Measurements from ENCODE around the gene APOBEC3H. TPM values are rescaled to one million over a fixed set of nuclear protein-coding genes. Genes with fewer than 3 reads are reported as not detected.

Gene APOBEC3H
- total and polyA plus RNA-seq, 3 experiments from 2014 or later = 10.8 to 11.7 (median 11.0) TPM

- no peak for DNase-seq
- Histone ChIP-seq H3K27me3 (ENCODE audit: insufficient read depth, low read length, poor library complexity, severe bottlenecking) (no peaks in the 10 kb centered on the region), H3K36me3 (ENCODE audit: insufficient read depth, low read length) (peaks cover 27% of the 10 kb centered on the region), H3K4me3 (ENCODE audit: low read length) (no peak overlapping the region), H3K27ac (ENCODE audit: low read depth, low read length) (no peak overlapping the region), H3K4me1 (ENCODE audit: insufficient read depth, low read length) (peaks cover 63% of the 10 kb centered on the region), H3K9me3 (ENCODE audit: low read length) (no peaks in the 10 kb centered on the region)
- Mint-ChIP-seq H3K27me3 (no peaks in the 10 kb centered on the region), H3K4me1 (peaks cover 80 to 90% (median 81%) of the 10 kb centered on the region in 3 donors), H3K4me3 (no peak overlapping the region), H3K9me3 (no peaks in the 10 kb centered on the region), H3K36me3 (peaks cover 16 to 69% (median 21%) of the 10 kb centered on the region in 3 donors), H3K27ac (peak overlapping the region in 6 of 8 donors; percentile 70 to 99 (median 86))
- ChIA-PET CTCF (no interaction called here), POLR2A (interaction anchor here (0.7 kb wide), 1 partner anchor 10 kb away, joined by 3 read pairs; no protein-coding TSS in a partner anchor)
Measured at GRCh38 chr22:39084666-39085065, 12.4 kb upstream of the APOBEC3H start.

- DNase-seq = no peak
- peaks cover 5% of the 10 kb centered on the region for H3K36me3 ChIP-seq (ENCODE audit: insufficient read depth, low read length)
- ChIA-PET CTCF (no interaction called here), POLR2A (interaction anchor here (0.6 kb wide), 1 partner anchor 67 kb away, joined by 3 read pairs; no protein-coding TSS in a partner anchor)
- no peaks in the 10 kb centered on the region for H3K9me3 ChIP-seq (ENCODE audit: low read length)
- peaks cover 63% of the 10 kb centered on the region for H3K4me1 ChIP-seq (ENCODE audit: insufficient read depth, low read length)
- Mint-ChIP-seq H3K9me3 (no peaks in the 10 kb centered on the region), H3K27me3 (peaks cover 0 to 4% of the 10 kb centered on the region in 2 donors), H3K36me3 (peaks cover 4 to 46% (median 5%) of the 10 kb centered on the region in 3 donors), H3K4me1 (peaks cover 81 to 92% (median 83%) of the 10 kb centered on the region in 3 donors), H3K4me3 (peak overlapping the region in 3 of 7 donors; percentile 44 to 70 (median 66)), H3K27ac (peak overlapping the region; percentile 82 to 100 (median 96))
- no peak overlapping the region for H3K4me3 ChIP-seq (ENCODE audit: low read length)
- H3K27me3 ChIP-seq (ENCODE audit: insufficient read depth, low read length, poor library complexity, severe bottlenecking) = no peaks in the 10 kb centered on the region
- no peak overlapping the region for H3K27ac ChIP-seq (ENCODE audit: low read depth, low read length)
Measured at GRCh38 chr22:39087098-39087497, 9.9 kb upstream of the APOBEC3H start.

- H3K4me3 Mint-ChIP-seq = peak overlapping the region; percentile 8 to 74 (median 47)
- H3K27ac ChIP-seq (ENCODE audit: low read depth, low read length) = peak overlapping the region; percentile 34
- H3K9me3 Mint-ChIP-seq = no peaks in the 10 kb centered on the region
- H3K36me3 ChIP-seq (ENCODE audit: insufficient read depth, low read length) = peaks cover 5% of the 10 kb centered on the region
- DNase-seq = no peak
- peak overlapping the region; percentile 92 to 100 (median 100) for H3K27ac Mint-ChIP-seq
- ChIA-PET CTCF (interaction anchor here (1.3 to 1.4 kb wide), 2 partner anchors 26 to 27 kb away, joined by 4 to 5 read pairs; no protein-coding TSS in a partner anchor), POLR2A (no interaction called here)
- H3K4me3 ChIP-seq (ENCODE audit: low read length) = no peak overlapping the region
- H3K4me1 Mint-ChIP-seq = peaks cover 81 to 92% (median 83%) of the 10 kb centered on the region in 3 donors
- H3K9me3 ChIP-seq (ENCODE audit: low read length) = no peaks in the 10 kb centered on the region
- H3K27me3 Mint-ChIP-seq = peaks cover 0 to 4% of the 10 kb centered on the region in 2 donors
- peaks cover 65% of the 10 kb centered on the region for H3K4me1 ChIP-seq (ENCODE audit: insufficient read depth, low read length)
- no peaks in the 10 kb centered on the region for H3K27me3 ChIP-seq (ENCODE audit: insufficient read depth, low read length, poor library complexity, severe bottlenecking)
- H3K36me3 Mint-ChIP-seq = peaks cover 0 to 36% (median 5%) of the 10 kb centered on the region in 3 donors
Measured at GRCh38 chr22:39087881-39088684, 9.0 kb upstream of the APOBEC3H start.

DNA sequence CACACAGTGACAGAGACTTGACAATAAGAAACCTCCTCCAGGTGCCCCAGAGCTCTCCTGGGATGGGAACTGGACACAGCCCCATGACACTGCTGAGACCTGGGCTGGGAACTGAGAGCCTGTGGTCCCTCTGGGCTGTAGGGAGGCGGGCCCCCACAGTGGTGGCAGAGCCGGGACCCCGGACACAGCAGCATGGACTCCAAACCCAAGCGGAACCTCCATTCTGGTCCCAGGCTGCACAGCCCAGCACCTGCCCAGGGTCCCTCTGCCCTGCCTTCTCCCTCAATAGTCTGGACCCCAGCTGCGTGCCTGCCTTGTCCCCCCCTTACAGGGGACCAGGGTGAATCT lies 8.4 kb upstream of the APOBEC3H start:
- DNase-seq = no peak
- peaks cover 5% of the 10 kb centered on the region for H3K36me3 ChIP-seq (ENCODE audit: insufficient read depth, low read length)
- H3K27ac ChIP-seq (ENCODE audit: low read depth, low read length) = peak overlapping the region; percentile 34
- peaks cover 62% of the 10 kb centered on the region for H3K4me1 ChIP-seq (ENCODE audit: insufficient read depth, low read length)
- POLR2A ChIA-PET = no interaction called here
- no peaks in the 10 kb centered on the region for H3K9me3 Mint-ChIP-seq
- peak overlapping the region; percentile 3 to 87 (median 35) for H3K4me3 Mint-ChIP-seq
- H3K36me3 Mint-ChIP-seq = peaks cover 0 to 31% (median 5%) of the 10 kb centered on the region in 3 donors
- peak overlapping the region; percentile 92 to 100 (median 100) for H3K27ac Mint-ChIP-seq
- H3K9me3 ChIP-seq (ENCODE audit: low read length) = no peaks in the 10 kb centered on the region
- CTCF ChIA-PET = interaction anchor here (1.3 to 1.4 kb wide), 2 partner anchors 26 to 27 kb away, joined by 4 to 5 read pairs; no protein-coding TSS in a partner anchor
- H3K27me3 Mint-ChIP-seq = peaks cover 0 to 4% of the 10 kb centered on the region in 2 donors
- peaks cover 78 to 92% (median 79%) of the 10 kb centered on the region in 3 donors for H3K4me1 Mint-ChIP-seq
- H3K27me3 ChIP-seq (ENCODE audit: insufficient read depth, low read length, poor library complexity, severe bottlenecking) = no peaks in the 10 kb centered on the region
- no peak overlapping the region for H3K4me3 ChIP-seq (ENCODE audit: low read length)

- H3K4me1 ChIP-seq (ENCODE audit: insufficient read depth, low read length) = peaks cover 72% of the 10 kb centered on the region
- Mint-ChIP-seq H3K4me3 (peak overlapping the region; percentile 75 to 91 (median 84)), H3K9me3 (no peaks in the 10 kb centered on the region), H3K27ac (peak overlapping the region; percentile 92 to 100 (median 100)), H3K36me3 (peaks cover 0 to 24% (median 4%) of the 10 kb centered on the region in 3 donors), H3K4me1 (peaks cover 82 to 97% (median 84%) of the 10 kb centered on the region in 3 donors), H3K27me3 (peaks cover 0 to 4% of the 10 kb centered on the region in 2 donors)
- peaks cover 5% of the 10 kb centered on the region for H3K36me3 ChIP-seq (ENCODE audit: insufficient read depth, low read length)
- DNase-seq = no peak
- peak overlapping the region; percentile 85 for H3K27ac ChIP-seq (ENCODE audit: low read depth, low read length)
- no peaks in the 10 kb centered on the region for H3K9me3 ChIP-seq (ENCODE audit: low read length)
- ChIA-PET POLR2A (interaction anchor here (0.7 to 1.0 kb wide), 3 partner anchors 10 to 229 kb away, joined by 3 to 6 read pairs (median 4); partner anchors contain the start of gene APOBEC3C), CTCF (interaction anchor here (1.3 to 1.6 kb wide), 3 partner anchors 11 to 68 kb away, joined by 3 to 4 read pairs (median 3); no protein-coding TSS in a partner anchor)
- peak overlapping the region; percentile 55 for H3K4me3 ChIP-seq (ENCODE audit: low read length)
- H3K27me3 ChIP-seq (ENCODE audit: insufficient read depth, low read length, poor library complexity, severe bottlenecking) = no peaks in the 10 kb centered on the region
Measured at GRCh38 chr22:39089928-39090327, 7.1 kb upstream of the APOBEC3H start.

DNA sequence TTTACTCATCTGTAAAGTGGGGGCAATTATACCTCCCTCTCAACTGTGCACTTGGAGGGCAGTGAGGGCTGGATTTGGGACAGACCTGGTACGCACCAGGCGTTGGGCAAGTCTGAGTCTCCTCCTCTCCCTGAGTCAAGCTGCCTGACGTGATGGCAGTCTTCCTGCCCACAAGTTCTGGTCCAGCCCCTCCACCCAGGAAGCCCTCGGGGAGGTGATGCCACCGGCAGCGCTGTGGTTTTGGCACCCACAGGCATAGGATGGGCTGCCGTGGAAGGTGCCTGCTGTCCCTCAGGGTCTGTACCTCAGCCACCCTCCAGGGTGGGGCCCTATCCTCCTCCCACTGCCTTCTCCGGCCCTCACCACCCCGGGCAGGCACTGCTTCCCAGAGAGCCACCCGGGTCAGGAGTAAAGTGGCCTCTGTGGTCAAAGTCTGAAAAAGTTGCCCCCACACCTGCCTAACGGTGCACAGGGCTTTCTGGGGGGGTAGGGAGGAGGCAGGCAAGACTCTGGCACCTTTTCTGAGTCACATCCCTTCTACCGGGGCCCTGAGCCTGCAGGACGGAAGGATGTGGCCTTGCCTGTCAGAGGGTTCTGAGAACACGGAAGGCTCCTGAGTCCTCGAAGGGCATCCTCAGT lies 6.5 kb upstream of the APOBEC3H start:
- ChIA-PET CTCF (interaction anchor here (0.9 to 1.6 kb wide), 3 partner anchors 10 to 68 kb away, joined by 3 read pairs; no protein-coding TSS in a partner anchor), POLR2A (interaction anchor here (0.6 to 1.0 kb wide), 6 partner anchors 11 to 229 kb away, joined by 3 to 6 read pairs (median 3); partner anchors contain the start of genes APOBEC3C, CBX7 and RPL3)
- Histone ChIP-seq H3K4me1 (ENCODE audit: insufficient read depth, low read length) (peaks cover 78% of the 10 kb centered on the region), H3K27ac (ENCODE audit: low read depth, low read length) (peak overlapping the region; percentile 85), H3K9me3 (ENCODE audit: low read length) (no peaks in the 10 kb centered on the region), H3K36me3 (ENCODE audit: insufficient read depth, low read length) (peaks cover 5% of the 10 kb centered on the region), H3K27me3 (ENCODE audit: insufficient read depth, low read length, poor library complexity, severe bottlenecking) (no peaks in the 10 kb centered on the region), H3K4me3 (ENCODE audit: low read length) (peak overlapping the region; percentile 55)
- H3K4me3 Mint-ChIP-seq = peak overlapping the region; percentile 75 to 91 (median 84)
- H3K9me3 Mint-ChIP-seq = no peaks in the 10 kb centered on the region
- H3K4me1 Mint-ChIP-seq = peaks cover 83 to 97% (median 89%) of the 10 kb centered on the region in 3 donors
- peaks cover 0 to 19% (median 3%) of the 10 kb centered on the region in 3 donors for H3K36me3 Mint-ChIP-seq
- peak overlapping the region; percentile 92 to 100 (median 100) for H3K27ac Mint-ChIP-seq
- H3K27me3 Mint-ChIP-seq = peaks cover 0 to 4% of the 10 kb centered on the region in 2 donors
- DNase-seq = peak; percentile 85 to 97 (median 87)

- Mint-ChIP-seq H3K4me3 (peak overlapping the region; percentile 75 to 91 (median 84)), H3K27ac (peak overlapping the region; percentile 92 to 100 (median 100)), H3K27me3 (peaks cover 0 to 4% of the 10 kb centered on the region in 2 donors), H3K9me3 (no peaks in the 10 kb centered on the region), H3K36me3 (peaks cover 0 to 13% (median 3%) of the 10 kb centered on the region in 3 donors), H3K4me1 (peaks cover 86 to 97% (median 93%) of the 10 kb centered on the region in 3 donors)
- DNase-seq = peak in 1 of 5 donors; percentile 43
- Histone ChIP-seq H3K4me3 (ENCODE audit: low read length) (peak overlapping the region; percentile 55), H3K36me3 (ENCODE audit: insufficient read depth, low read length) (peaks cover under 1% of the 10 kb centered on the region), H3K9me3 (ENCODE audit: low read length) (no peaks in the 10 kb centered on the region), H3K27ac (ENCODE audit: low read depth, low read length) (peak overlapping the region; percentile 85), H3K4me1 (ENCODE audit: insufficient read depth, low read length) (peaks cover 86% of the 10 kb centered on the region), H3K27me3 (ENCODE audit: insufficient read depth, low read length, poor library complexity, severe bottlenecking) (no peaks in the 10 kb centered on the region)
- CTCF ChIA-PET = interaction anchor here (0.9 to 1.3 kb wide), 3 partner anchors 11 to 26 kb away, joined by 3 read pairs; no protein-coding TSS in a partner anchor
- POLR2A ChIA-PET = interaction anchor here (0.5 to 1.0 kb wide), 4 partner anchors 30 to 228 kb away, joined by 3 to 4 read pairs (median 3); partner anchors contain the start of genes CBX7 and RPL3
Measured at GRCh38 chr22:39091126-39092081, 5.6 kb upstream of the APOBEC3H start.

Data from CD8-positive, alpha-beta memory T cell (primary cell).